ENCODE data around the gene CAAP1. TPM values are rescaled to one million over a fixed set of nuclear protein-coding genes. Genes with fewer than 3 reads are reported as not detected.
"Not testable (repeated sequence)": the region's sequence is repeated elsewhere in the genome, so short reads cannot be mapped to it uniquely, and the experiment has no call there.

CAAP1 gene
- total and polyA plus RNA-seq, 11 donors: 4.8 to 10.8 (median 7.0) TPM

DNA sequence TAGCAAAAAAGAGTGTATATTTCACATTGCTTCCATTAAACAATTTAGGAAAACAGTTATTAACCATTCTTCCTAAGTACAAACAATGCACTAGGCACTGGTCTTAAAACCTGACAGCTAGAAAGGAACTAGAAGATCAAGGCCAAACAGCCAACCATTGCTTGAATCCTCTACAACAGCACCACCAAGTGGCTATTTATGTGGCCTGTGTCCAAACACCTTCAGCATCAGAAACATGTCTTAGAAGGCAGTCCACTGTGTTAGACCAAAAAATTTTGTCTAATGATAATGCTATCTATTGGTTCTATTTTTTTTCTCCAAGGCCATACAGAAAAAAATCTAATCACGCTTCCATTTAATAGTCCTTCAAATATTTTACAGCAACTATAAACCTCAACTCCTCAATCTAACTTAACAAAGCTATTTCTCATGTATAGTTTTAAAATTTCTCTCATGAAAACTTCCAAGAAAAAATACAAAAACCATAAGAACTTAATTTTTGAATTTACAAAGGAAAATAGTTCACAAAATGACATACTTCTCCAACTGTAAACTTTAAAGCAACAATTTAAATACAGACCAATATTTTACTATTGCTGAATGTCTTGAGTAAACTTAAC lies 36.1 kb downstream of the CAAP1 start:
- Histone ChIP-seq H3K36me3 (peaks cover 0 to 90% (median 40%) of the 10 kb centered on the region in 9 donors), H3K27me3 (no peaks in the 10 kb centered on the region), H3K9me3 (no peaks in the 10 kb centered on the region), H3K27ac (no peak overlapping the region), H3K4me3 (no peak overlapping the region), H3K4me1 (peaks cover 0 to under 1% (median 0%) of the 10 kb centered on the region in 12 donors)
- WGBS, 4 donors: 85 to 97% (median 87%) methylated on average over 1 of the region's 1 CpG
- DNase-seq (no peak), ATAC-seq (no peak)
- TF ChIP-seq, protein P1, sequence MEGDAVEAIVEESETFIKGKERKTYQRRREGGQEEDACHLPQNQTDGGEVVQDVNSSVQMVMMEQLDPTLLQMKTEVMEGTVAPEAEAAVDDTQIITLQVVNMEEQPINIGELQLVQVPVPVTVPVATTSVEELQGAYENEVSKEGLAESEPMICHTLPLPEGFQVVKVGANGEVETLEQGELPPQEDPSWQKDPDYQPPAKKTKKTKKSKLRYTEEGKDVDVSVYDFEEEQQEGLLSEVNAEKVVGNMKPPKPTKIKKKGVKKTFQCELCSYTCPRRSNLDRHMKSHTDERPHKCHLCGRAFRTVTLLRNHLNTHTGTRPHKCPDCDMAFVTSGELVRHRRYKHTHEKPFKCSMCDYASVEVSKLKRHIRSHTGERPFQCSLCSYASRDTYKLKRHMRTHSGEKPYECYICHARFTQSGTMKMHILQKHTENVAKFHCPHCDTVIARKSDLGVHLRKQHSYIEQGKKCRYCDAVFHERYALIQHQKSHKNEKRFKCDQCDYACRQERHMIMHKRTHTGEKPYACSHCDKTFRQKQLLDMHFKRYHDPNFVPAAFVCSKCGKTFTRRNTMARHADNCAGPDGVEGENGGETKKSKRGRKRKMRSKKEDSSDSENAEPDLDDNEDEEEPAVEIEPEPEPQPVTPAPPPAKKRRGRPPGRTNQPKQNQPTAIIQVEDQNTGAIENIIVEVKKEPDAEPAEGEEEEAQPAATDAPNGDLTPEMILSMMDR (IDR thresholded peaks at IDR 0.05): peak in 7 of 12 donors; percentile 6 to 35 (median 26)
- TF ChIP-seq POLR2A (IDR thresholded peaks at IDR 0.05): no peak
- intact Hi-C loops (cut with DNase I): loop anchor here in 1 of 10 donors (10.0 kb wide), 1 partner anchor 112 kb away; no protein-coding TSS in a partner anchor

GRCh38 chr9:26850995-26851394 lies 41.6 kb downstream of the CAAP1 start:
- Histone ChIP-seq H3K36me3 (peaks cover 0 to 86% (median 26%) of the 10 kb centered on the region in 9 donors), H3K27me3 (no peaks in the 10 kb centered on the region), H3K4me1 (peaks cover 0 to 4% (median 0%) of the 10 kb centered on the region in 12 donors), H3K4me3 (no peak overlapping the region), H3K9me3 (no peaks in the 10 kb centered on the region), H3K27ac (no peak overlapping the region)
- 63 to 96% (median 93%) methylated on average over 2 of the region's 2 CpGs for WGBS, 4 donors
- intact Hi-C loops (cut with DNase I): loop anchor here in 1 of 10 donors (10.0 kb wide), 1 partner anchor 106 kb away; no protein-coding TSS in a partner anchor
- TF ChIP-seq POLR2A (IDR thresholded peaks at IDR 0.05): no peak
- TF ChIP-seq, protein P1 (IDR thresholded peaks at IDR 0.05): no peak
- DNase-seq (no peak), ATAC-seq (no peak)

GRCh38 chr9:26833792-26834191 lies 58.8 kb downstream of the CAAP1 start:
- H3K27me3 ChIP-seq: no peaks in the 10 kb centered on the region
- no peak for TF ChIP-seq POLR2A (IDR thresholded peaks at IDR 0.05)
- TF ChIP-seq, protein P1 (IDR thresholded peaks at IDR 0.05): no peak
- DNase-seq (no peak), ATAC-seq (no peak)
- H3K9me3 ChIP-seq: peaks cover 0 to 3% (median 0%) of the 10 kb centered on the region in 12 donors
- 45 to 58% (median 58%) methylated on average over 6 of the region's 6 CpGs for WGBS, 4 donors
- peaks cover 0 to 11% (median 3%) of the 10 kb centered on the region in 9 donors for H3K36me3 ChIP-seq
- H3K27ac ChIP-seq: no peak overlapping the region
- no peaks in the 10 kb centered on the region for H3K4me1 ChIP-seq
- intact Hi-C loops (cut with DNase I): no loop called here
- no peak overlapping the region for H3K4me3 ChIP-seq

DNA sequence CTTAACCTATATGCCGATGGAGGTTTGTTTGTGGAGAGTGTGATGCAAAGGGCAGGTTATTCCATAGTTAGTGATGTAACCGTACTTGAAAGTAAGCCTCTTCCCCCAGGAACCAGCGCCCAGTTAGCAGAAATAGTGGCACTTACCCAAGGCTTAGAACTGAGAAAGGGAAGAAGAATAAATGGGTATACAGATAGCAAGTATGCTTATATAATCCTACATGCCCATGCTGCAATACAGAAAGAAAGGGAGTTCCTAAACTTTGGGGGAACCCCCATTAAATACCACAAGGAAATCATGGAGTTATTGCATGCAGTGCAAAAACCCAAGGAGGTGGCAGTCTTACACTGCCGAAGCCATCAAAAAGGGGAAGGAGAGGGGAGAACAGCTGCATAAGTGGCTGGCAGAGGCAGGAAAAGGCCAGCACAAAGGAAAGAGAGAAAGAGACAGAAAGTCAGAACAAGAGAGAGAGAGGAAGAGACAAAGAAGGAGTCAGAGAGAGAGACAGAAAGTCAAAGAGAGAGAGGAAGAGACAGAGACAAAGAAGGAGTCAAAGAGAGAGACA lies 64.1 kb downstream of the CAAP1 start:
- DNase-seq; intact Hi-C loops (cut with DNase I); H3K27me3 ChIP-seq; H3K4me3 ChIP-seq; H3K4me1 ChIP-seq; H3K36me3 ChIP-seq; ATAC-seq; H3K9me3 ChIP-seq; H3K27ac ChIP-seq: not testable (repeated sequence)
- WGBS, 4 donors: 88 to 90% (median 89%) methylated on average over 4 of the region's 4 CpGs

Data from heart left ventricle (tissue), 16 donors.